Measurements from ENCODE around the gene CUL5. TPM values are rescaled to one million over a fixed set of nuclear protein-coding genes. Genes with fewer than 3 reads are reported as not detected.
A peak's percentile ranks its signal among the peaks of the same experiment; 100 is the strongest.
"Not testable (repeated sequence)": the region's sequence is repeated elsewhere in the genome, so short reads cannot be mapped to it uniquely, and the experiment has no call there.

CUL5 gene
- total and polyA plus RNA-seq, 8 donors: 3.1 to 19.9 (median 14.7) TPM

DNA sequence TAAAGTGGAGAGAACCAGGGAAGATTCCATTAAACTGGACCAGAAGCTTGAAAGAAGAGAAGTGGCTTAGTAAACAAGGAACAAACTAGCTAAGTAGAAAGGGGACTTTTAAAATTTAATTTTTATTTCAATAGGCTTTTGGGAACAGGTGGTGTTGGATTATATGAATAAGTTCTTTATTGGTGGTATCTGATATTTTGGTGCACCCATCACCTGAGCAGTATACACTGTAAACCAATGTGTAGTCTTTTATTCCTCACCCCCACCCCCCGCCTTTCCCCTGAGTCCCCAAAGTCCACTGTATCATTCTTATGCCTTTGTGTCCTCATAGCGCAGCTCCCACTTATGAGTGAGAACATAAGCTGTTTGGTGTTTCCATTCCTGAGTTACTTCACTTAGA lies 120.1 kb downstream of the CUL5 start:
- WGBS, 2 donors: 97% methylated on average over 2 of the region's 2 CpGs
- H3K27me3 ChIP-seq: no peaks in the 10 kb centered on the region
- intact Hi-C loops (cut with DNase I): no loop called here

DNA sequence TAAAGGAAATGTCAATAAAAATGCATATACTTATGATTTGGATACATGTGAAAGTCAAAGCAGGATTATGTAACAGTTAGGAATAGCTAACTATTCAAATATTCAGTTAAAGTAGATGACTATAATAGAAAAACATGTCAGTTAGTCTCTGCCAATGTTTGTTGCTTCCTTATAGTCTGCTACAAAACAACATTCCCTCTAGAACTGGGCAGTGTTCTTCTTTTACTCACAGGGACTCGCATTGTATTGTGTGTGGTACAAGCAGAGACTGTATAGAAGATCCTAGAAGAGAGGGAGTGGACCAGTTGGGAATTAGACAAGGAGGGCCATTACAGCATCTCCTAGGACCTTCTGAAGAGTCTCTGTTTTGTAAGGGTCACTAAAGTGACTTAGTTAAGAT lies 123.3 kb downstream of the CUL5 start:
- peaks cover 0 to 7% (median 3%) of the 10 kb centered on the region in 3 donors for H3K4me1 ChIP-seq
- peaks cover 0 to 25% (median 0%) of the 10 kb centered on the region in 3 donors for H3K36me3 ChIP-seq
- no peaks in the 10 kb centered on the region for H3K9me3 ChIP-seq
- no peak for DNase-seq
- H3K27ac ChIP-seq: no peak overlapping the region
- WGBS, 2 donors: 75 to 83% methylated on average over 1 of the region's 1 CpG
- peak in 2 of 4 donors; percentile 29 to 38 for ATAC-seq
- no peaks in the 10 kb centered on the region for H3K27me3 ChIP-seq
- FAIRE-seq: no peak
- intact Hi-C loops (cut with DNase I): no loop called here
- TF ChIP-seq, protein P1, sequence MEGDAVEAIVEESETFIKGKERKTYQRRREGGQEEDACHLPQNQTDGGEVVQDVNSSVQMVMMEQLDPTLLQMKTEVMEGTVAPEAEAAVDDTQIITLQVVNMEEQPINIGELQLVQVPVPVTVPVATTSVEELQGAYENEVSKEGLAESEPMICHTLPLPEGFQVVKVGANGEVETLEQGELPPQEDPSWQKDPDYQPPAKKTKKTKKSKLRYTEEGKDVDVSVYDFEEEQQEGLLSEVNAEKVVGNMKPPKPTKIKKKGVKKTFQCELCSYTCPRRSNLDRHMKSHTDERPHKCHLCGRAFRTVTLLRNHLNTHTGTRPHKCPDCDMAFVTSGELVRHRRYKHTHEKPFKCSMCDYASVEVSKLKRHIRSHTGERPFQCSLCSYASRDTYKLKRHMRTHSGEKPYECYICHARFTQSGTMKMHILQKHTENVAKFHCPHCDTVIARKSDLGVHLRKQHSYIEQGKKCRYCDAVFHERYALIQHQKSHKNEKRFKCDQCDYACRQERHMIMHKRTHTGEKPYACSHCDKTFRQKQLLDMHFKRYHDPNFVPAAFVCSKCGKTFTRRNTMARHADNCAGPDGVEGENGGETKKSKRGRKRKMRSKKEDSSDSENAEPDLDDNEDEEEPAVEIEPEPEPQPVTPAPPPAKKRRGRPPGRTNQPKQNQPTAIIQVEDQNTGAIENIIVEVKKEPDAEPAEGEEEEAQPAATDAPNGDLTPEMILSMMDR (IDR thresholded peaks at IDR 0.05): no peak
- no peak overlapping the region for H3K4me3 ChIP-seq

More for the DNA sequence above, 120.1 kb downstream of the CUL5 start:
- Histone ChIP-seq H3K4me3 (no peak overlapping the region), H3K9me3 (no peaks in the 10 kb centered on the region), H3K36me3 (peaks cover 0 to 6% (median 0%) of the 10 kb centered on the region in 3 donors), H3K4me1 (peaks cover 14 to 22% (median 15%) of the 10 kb centered on the region in 3 donors), H3K27ac (no peak overlapping the region)
- DNase-seq (no peak), FAIRE-seq (no peak), ATAC-seq (no peak)
- TF ChIP-seq, protein P1 (IDR thresholded peaks at IDR 0.05): no peak

DNA sequence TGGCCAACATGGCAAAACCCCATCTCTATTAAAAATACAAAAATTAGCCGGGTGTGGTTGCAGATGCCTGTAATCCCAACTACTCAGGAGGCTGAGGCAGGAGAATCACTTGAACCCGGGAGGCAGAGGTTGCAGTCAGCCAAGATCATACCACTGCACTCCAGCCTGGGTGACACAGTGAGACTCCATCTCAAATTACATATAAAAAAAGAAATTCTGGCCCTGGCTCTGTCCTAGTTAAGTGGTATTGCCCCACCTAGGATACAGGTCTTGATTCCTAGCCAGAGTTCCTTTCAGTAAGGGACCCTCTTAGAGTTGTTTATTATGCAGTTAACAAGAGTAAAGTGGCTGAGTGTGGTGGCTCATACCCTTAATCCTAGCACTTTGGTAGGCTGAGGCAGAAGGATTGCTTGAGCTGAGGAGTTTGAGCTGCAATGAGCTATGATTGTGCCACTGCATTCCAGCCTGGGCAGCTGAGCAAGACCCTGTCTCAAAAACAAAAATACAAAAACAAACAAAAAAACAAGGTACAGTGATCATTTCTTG lies 124.4 kb downstream of the CUL5 start:
- H3K9me3 ChIP-seq; FAIRE-seq; DNase-seq; H3K27ac ChIP-seq; H3K27me3 ChIP-seq; H3K4me1 ChIP-seq; H3K4me3 ChIP-seq; intact Hi-C loops (cut with DNase I); ATAC-seq: not testable (repeated sequence)
- H3K36me3 ChIP-seq: peaks cover 0 to 21% (median 0%) of the 10 kb centered on the region in 3 donors
- WGBS, 2 donors: 93 to 98% methylated on average over 2 of the region's 2 CpGs

DNA sequence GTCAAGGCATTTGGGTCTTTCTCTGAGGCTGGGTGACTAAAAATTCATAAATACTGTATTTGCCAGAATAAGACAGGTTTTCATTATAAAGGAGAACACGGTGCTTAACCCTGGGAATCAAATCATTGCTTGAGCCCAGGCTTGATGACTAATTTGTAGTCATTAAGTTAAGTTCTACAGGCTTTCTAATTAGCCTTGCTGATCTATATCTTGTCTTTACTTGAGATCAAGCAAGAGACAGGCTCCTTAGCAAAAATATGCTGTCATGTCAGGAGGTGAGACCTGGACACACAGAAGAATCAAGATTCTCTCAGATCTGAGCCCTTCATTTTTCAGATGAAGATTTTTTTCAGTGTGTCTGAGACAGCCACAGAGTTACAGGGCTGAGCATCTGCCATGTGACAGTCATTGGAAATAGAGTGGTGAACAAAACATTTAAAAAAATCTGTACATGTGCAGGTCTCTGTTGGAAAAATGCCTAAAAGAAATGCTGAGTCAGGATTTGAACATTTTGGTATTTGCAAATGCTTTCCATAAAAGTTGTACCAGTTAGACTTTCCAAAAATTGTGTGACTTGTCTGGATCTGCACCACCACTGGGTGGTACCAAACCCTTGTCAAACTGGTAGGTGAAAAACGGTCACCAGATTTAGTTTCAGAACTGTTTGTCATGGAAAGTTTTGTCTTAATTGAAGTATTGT lies 127.3 kb downstream of the CUL5 start:
- H3K27me3 ChIP-seq: no peaks in the 10 kb centered on the region
- H3K36me3 ChIP-seq: peaks cover 0 to 42% (median 6%) of the 10 kb centered on the region in 3 donors
- ATAC-seq (no peak), DNase-seq (no peak), FAIRE-seq (no peak)
- H3K4me3 ChIP-seq: no peak overlapping the region
- 69 to 82% methylated on average over 2 of the region's 2 CpGs for WGBS, 2 donors
- H3K27ac ChIP-seq: no peak overlapping the region
- TF ChIP-seq, protein P1 (IDR thresholded peaks at IDR 0.05): no peak
- peaks cover 0 to 7% (median 3%) of the 10 kb centered on the region in 3 donors for H3K4me1 ChIP-seq
- no peaks in the 10 kb centered on the region for H3K9me3 ChIP-seq
- intact Hi-C loops (cut with DNase I): no loop called here

DNA sequence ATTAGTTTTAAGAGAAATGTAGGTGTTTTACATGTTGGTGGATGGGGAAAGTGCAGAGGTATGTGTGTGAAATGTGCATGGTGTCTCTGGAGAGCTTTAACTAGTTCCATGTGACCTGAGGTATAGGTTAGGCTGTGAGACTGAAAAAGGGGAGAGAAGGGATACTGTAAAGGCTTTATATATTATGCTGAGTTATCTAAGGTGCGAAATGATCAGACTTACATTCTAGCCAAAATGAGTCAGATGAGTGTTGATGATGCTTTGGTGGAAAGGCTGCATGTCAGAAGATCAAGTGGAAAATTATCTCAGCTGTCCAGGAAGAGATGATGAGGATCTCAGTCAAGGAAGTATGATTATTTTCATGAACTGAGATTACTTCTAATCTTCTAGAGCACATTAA lies 128.5 kb downstream of the CUL5 start:
- Histone ChIP-seq H3K9me3 (no peaks in the 10 kb centered on the region), H3K4me3 (no peak overlapping the region), H3K27ac (no peak overlapping the region), H3K36me3 (peaks cover 0 to 47% (median 8%) of the 10 kb centered on the region in 3 donors), H3K27me3 (no peaks in the 10 kb centered on the region), H3K4me1 (peaks cover 0 to 3% (median 0%) of the 10 kb centered on the region in 3 donors)
- DNase-seq (no peak), FAIRE-seq (no peak), ATAC-seq (no peak)
- intact Hi-C loops (cut with DNase I): no loop called here
- TF ChIP-seq, protein P1 (IDR thresholded peaks at IDR 0.05): no peak
- 94% methylated on average over 1 of the region's 1 CpG for WGBS, 2 donors

Data from pancreas (tissue), 10 donors.